Measurements from ENCODE around the gene SERPINB6.

Gene SERPINB6

DNA sequence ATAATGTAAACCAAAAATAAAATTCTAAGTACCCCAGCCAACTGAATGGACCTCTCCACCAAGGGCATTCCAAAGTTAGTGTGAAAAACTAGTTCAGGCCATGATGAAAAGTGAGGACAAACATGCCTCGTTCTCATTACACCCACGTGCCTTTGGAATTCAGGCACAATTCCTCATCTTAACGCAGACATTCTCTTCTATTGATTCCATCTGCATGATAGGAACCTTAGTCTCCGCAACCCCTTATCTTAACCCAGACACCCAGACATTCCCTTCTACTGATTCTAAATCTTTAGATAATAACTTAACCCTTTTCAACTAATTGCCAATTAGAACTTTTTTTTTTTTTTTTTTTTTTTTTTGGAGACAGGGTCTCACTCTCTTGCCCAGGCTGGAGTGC lies 7.6 kb upstream of the SERPINB6 start:
- TF ChIP-seq, protein P1, sequence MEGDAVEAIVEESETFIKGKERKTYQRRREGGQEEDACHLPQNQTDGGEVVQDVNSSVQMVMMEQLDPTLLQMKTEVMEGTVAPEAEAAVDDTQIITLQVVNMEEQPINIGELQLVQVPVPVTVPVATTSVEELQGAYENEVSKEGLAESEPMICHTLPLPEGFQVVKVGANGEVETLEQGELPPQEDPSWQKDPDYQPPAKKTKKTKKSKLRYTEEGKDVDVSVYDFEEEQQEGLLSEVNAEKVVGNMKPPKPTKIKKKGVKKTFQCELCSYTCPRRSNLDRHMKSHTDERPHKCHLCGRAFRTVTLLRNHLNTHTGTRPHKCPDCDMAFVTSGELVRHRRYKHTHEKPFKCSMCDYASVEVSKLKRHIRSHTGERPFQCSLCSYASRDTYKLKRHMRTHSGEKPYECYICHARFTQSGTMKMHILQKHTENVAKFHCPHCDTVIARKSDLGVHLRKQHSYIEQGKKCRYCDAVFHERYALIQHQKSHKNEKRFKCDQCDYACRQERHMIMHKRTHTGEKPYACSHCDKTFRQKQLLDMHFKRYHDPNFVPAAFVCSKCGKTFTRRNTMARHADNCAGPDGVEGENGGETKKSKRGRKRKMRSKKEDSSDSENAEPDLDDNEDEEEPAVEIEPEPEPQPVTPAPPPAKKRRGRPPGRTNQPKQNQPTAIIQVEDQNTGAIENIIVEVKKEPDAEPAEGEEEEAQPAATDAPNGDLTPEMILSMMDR (IDR thresholded peaks at IDR 0.05; ENCODE audit: low read length) = no peak
- no peak for TF ChIP-seq EZH2 (IDR thresholded peaks at IDR 0.05; ENCODE audit: borderline replicate concordance, low read length)

GRCh38 chr6:2977799-2978590 lies 6.6 kb upstream of the SERPINB6 start:
- Histone ChIP-seq H3K4me1 (ENCODE audit: insufficient read depth, low read length, severe bottlenecking) (no peaks in the 10 kb centered on the region), H3K27ac (ENCODE audit: low read depth, low read length, poor library complexity, severe bottlenecking) (no peak overlapping the region), H2AFZ (ENCODE audit: low read length) (no peak overlapping the region), H3K4me3 (ENCODE audit: low read depth, low read length, poor library complexity, severe bottlenecking) (no peak overlapping the region), H3F3A (ENCODE audit: insufficient read depth, low read length) (no peaks in the 10 kb centered on the region), H3K36me3 (ENCODE audit: insufficient read depth, low read length) (no peaks in the 10 kb centered on the region; the same call in 1 of the 2 replicates), H3K4me2 (ENCODE audit: low read length) (no peak overlapping the region), H3K9ac (ENCODE audit: low read length) (no peak overlapping the region), H4K20me1 (ENCODE audit: insufficient read depth, low read length) (no peaks in the 10 kb centered on the region), H3K9me2 (ENCODE audit: low read depth, low read length) (no peaks in the 10 kb centered on the region), H3K9me3 (ENCODE audit: low read length) (peaks cover 3% of the 10 kb centered on the region; the same call in 1 of the 2 replicates), H3K27me3 (ENCODE audit: insufficient read depth, low read length) (peaks cover 4% of the 10 kb centered on the region; the same call in 1 of the 2 replicates), H3K79me2 (ENCODE audit: insufficient read depth, low read length) (no peaks in the 10 kb centered on the region)
- TF ChIP-seq, protein P1 (IDR thresholded peaks at IDR 0.05; ENCODE audit: low read length) = no peak
- no peak for TF ChIP-seq EZH2 (IDR thresholded peaks at IDR 0.05; ENCODE audit: borderline replicate concordance, low read length)

More for the DNA sequence above, 7.6 kb upstream of the SERPINB6 start:
- no peak overlapping the region for H3K9ac ChIP-seq (ENCODE audit: low read length)
- no peaks in the 10 kb centered on the region for H4K20me1 ChIP-seq (ENCODE audit: insufficient read depth, low read length)
- no peak overlapping the region for H2AFZ ChIP-seq (ENCODE audit: low read length)
- H3K9me3 ChIP-seq (ENCODE audit: low read length) = no peaks in the 10 kb centered on the region
- no peaks in the 10 kb centered on the region for H3K79me2 ChIP-seq (ENCODE audit: insufficient read depth, low read length)
- H3K4me2 ChIP-seq (ENCODE audit: low read length) = no peak overlapping the region
- H3F3A ChIP-seq (ENCODE audit: insufficient read depth, low read length) = no peaks in the 10 kb centered on the region
- peaks cover 4% of the 10 kb centered on the region; the same call in 1 of the 2 replicates for H3K27me3 ChIP-seq (ENCODE audit: insufficient read depth, low read length)
- no peak overlapping the region for H3K4me3 ChIP-seq (ENCODE audit: low read depth, low read length, poor library complexity, severe bottlenecking)
- H3K36me3 ChIP-seq (ENCODE audit: insufficient read depth, low read length) = no peaks in the 10 kb centered on the region; the same call in 1 of the 2 replicates
- H3K27ac ChIP-seq (ENCODE audit: low read depth, low read length, poor library complexity, severe bottlenecking) = no peak overlapping the region
- no peaks in the 10 kb centered on the region for H3K4me1 ChIP-seq (ENCODE audit: insufficient read depth, low read length, severe bottlenecking)
- H3K9me2 ChIP-seq (ENCODE audit: low read depth, low read length) = no peaks in the 10 kb centered on the region

- H3K27me3 ChIP-seq (ENCODE audit: insufficient read depth, low read length) = peaks cover 4% of the 10 kb centered on the region; the same call in 1 of the 2 replicates
- H3K9ac ChIP-seq (ENCODE audit: low read length) = no peak overlapping the region
- H3K36me3 ChIP-seq (ENCODE audit: insufficient read depth, low read length) = no peaks in the 10 kb centered on the region; the same call in 1 of the 2 replicates
- H3K9me2 ChIP-seq (ENCODE audit: low read depth, low read length) = no peaks in the 10 kb centered on the region
- TF ChIP-seq, protein P1 (IDR thresholded peaks at IDR 0.05; ENCODE audit: low read length) = no peak
- no peak for TF ChIP-seq EZH2 (IDR thresholded peaks at IDR 0.05; ENCODE audit: borderline replicate concordance, low read length)
- no peaks in the 10 kb centered on the region for H3K4me1 ChIP-seq (ENCODE audit: insufficient read depth, low read length, severe bottlenecking)
- H4K20me1 ChIP-seq (ENCODE audit: insufficient read depth, low read length) = no peaks in the 10 kb centered on the region
- H2AFZ ChIP-seq (ENCODE audit: low read length) = no peak overlapping the region
- no peak overlapping the region for H3K27ac ChIP-seq (ENCODE audit: low read depth, low read length, poor library complexity, severe bottlenecking)
- H3K9me3 ChIP-seq (ENCODE audit: low read length) = peaks cover 3% of the 10 kb centered on the region; the same call in 1 of the 2 replicates
- no peak overlapping the region for H3K4me3 ChIP-seq (ENCODE audit: low read depth, low read length, poor library complexity, severe bottlenecking)
- H3K79me2 ChIP-seq (ENCODE audit: insufficient read depth, low read length) = no peaks in the 10 kb centered on the region
- no peak overlapping the region for H3K4me2 ChIP-seq (ENCODE audit: low read length)
- H3F3A ChIP-seq (ENCODE audit: insufficient read depth, low read length) = no peaks in the 10 kb centered on the region
Observed at GRCh38 chr6:2977290-2977689, 5.9 kb upstream of the SERPINB6 start.
